Endothelial cell of umbilical vein (primary cell): ENCODE measurements around the gene COL18A1. TPM values are rescaled to one million over a fixed set of nuclear protein-coding genes. Genes with fewer than 3 reads are reported as not detected.
"Not testable (repeated sequence)": the region's sequence is repeated elsewhere in the genome, so short reads cannot be mapped to it uniquely, and the experiment has no call there.

Experiments
- BruUV-seq: library from RNA; stranded (reverse); fragments of 400-500 nt; replicated peaks from 2 replicates; lab custom pipeline; 2021; lab: Mats Ljungman, UMichigan
- CTCF ChIA-PET: fragments of 300-600, 350-600 bp; sonication (Branson Sonifier 250); formaldehyde crosslinking; loops from one replicate; lab custom pipeline; 2021; ENCODE audit warnings: antibody characterized with exemption, inconsistent platforms; lab: Charles Lee
- POLR2A ChIA-PET: fragments of 300-600, 350-600 bp; sonication (Branson Sonifier 250); formaldehyde crosslinking; loops from one replicate; lab custom pipeline; 2021; ENCODE audit warnings: antibody characterized with exemption, inconsistent platforms; lab: Charles Lee
- DNase-seq: peaks from one replicate; pipeline ENCODE4 v3.0.0-alpha.2; 2011; ENCODE audit warnings: low read depth, low spot score
- FAIRE-seq: peaks from 2 replicates; lab custom pipeline; 2011; peaks lifted over from hg19 to GRCh38; lab: Jason Lieb, UNC
- H2AFZ ChIP-seq: 2 replicates; pipeline ENCODE4 v1.6.0; 2012; ENCODE audit warnings: low read depth, low read length, control low read depth, inconsistent platforms
- H3K27ac ChIP-seq: 2 replicates; pipeline ENCODE4 v1.5.1; 2011; ENCODE audit warnings: low read depth, mild to moderate bottlenecking, control low read depth, low read length, moderate library complexity; ENCODE audit not compliant: insufficient read depth
- H3K27me3 ChIP-seq, 2 experiments: 2 replicates each; pipeline versions ENCODE4 v1.6.0 to v1.6.1; 2011; ENCODE audit warnings: low read length in 2 of 2, mixed read lengths in 1 of 2; ENCODE audit not compliant: control insufficient read depth in 2 of 2, insufficient read depth in 2 of 2
- H3K36me3 ChIP-seq, 2 experiments: 2 replicates in 1 of 2; 3 replicates in 1 of 2; pipeline ENCODE4 v1.5.1; 2011; ENCODE audit warnings: low read length in 2 of 2, mild to moderate bottlenecking in 1 of 2, moderate library complexity in 1 of 2; ENCODE audit not compliant: control insufficient read depth in 2 of 2, insufficient read depth in 2 of 2; ENCODE audit errors: extremely low read depth in 1 of 2
- H3K4me1 ChIP-seq: 3 replicates; pipeline ENCODE4 v1.5.1; 2011; ENCODE audit warnings: mild to moderate bottlenecking, low read length; ENCODE audit not compliant: control insufficient read depth, insufficient read depth; ENCODE audit errors: extremely low read depth
- H3K4me2 ChIP-seq: 2 replicates; pipeline ENCODE4 v1.6.1; 2011; ENCODE audit warnings: low read length, control low read depth, mixed read lengths; ENCODE audit not compliant: insufficient read depth
- H3K4me3 ChIP-seq, 3 experiments: fragments of 200-600 bp in 1 of 3; sonication (generic), shearing (Covaris generic) in 1 of 3; replicated peaks in 1 of 3; 2 replicates each; pipeline ENCODE4 v1.5.1; 2011 to 2016; ENCODE audit warnings: control low read depth in 3 of 3, low read length in 3 of 3, mild to moderate bottlenecking in 2 of 3, inconsistent platforms in 1 of 3, low read depth in 1 of 3, moderate library complexity in 1 of 3; ENCODE audit not compliant: insufficient read depth in 1 of 3
- H3K79me2 ChIP-seq: 2 replicates; pipeline ENCODE4 v1.6.0; 2012; ENCODE audit warnings: low read length, inconsistent platforms; ENCODE audit not compliant: control insufficient read depth, insufficient read depth
- H3K9ac ChIP-seq: replicated peaks from 2 replicates; pipeline ENCODE3; 2011; ENCODE audit warnings: low read length, control low read depth; ENCODE audit not compliant: insufficient read depth; ENCODE audit errors: extremely low read depth
- H3K9me1 ChIP-seq: replicated peaks from 3 replicates; pipeline ENCODE4 v1.6.0; 2011; ENCODE audit warnings: mild to moderate bottlenecking, low read length; ENCODE audit not compliant: control insufficient read depth, insufficient read depth; ENCODE audit errors: extremely low read depth
- H3K9me3 ChIP-seq: replicated peaks from 2 replicates; pipeline ENCODE4 v1.5.1; 2012; ENCODE audit warnings: low read length, inconsistent platforms; ENCODE audit not compliant: control insufficient read depth, insufficient read depth
- H4K20me1 ChIP-seq: replicated peaks from 2 replicates; pipeline ENCODE3; 2011; ENCODE audit warnings: mild to moderate bottlenecking, low read length; ENCODE audit not compliant: control insufficient read depth, insufficient read depth; ENCODE audit errors: extremely low read depth
- GATA2 ChIP-seq: IDR thresholded peaks from 2 replicates; pipeline ENCODE4 v1.7.0; 2011; ENCODE audit warnings: low read depth, mild to moderate bottlenecking, moderate library complexity, mixed read lengths, low read length; ENCODE audit not compliant: insufficient read length, insufficient read depth
- JUN ChIP-seq: IDR thresholded peaks from 2 replicates; pipeline ENCODE4 v1.6.1; 2011; ENCODE audit warnings: borderline replicate concordance, low read depth; ENCODE audit not compliant: insufficient read length, insufficient read depth
- MAX ChIP-seq: IDR thresholded peaks from 2 replicates; pipeline ENCODE4 v1.6.1; 2011; ENCODE audit not compliant: insufficient read depth, insufficient read length
- MYC ChIP-seq: IDR thresholded peaks from one replicate; pipeline ENCODE4 v1.6.1; 2011; ENCODE audit warnings: mild to moderate bottlenecking, low read depth, low read length
- dilution Hi-C: fragments of 300-500 bp; cut with MboI; formaldehyde crosslinking; loops from one replicate; pipeline ENCODE4 v1.15.0; 2019; ENCODE audit warnings: low sequenced_read_pairs; ENCODE audit not compliant: extremely low pct_ligation_motif_present
- intact Hi-C: fragments of 100-400 bp; cut with micrococcal nuclease; formaldehyde crosslinking; loops from one replicate; pipeline ENCODE4 v1.10.0; 2022
- polyA plus RNA-seq, 4 experiments: library from polyadenylated mRNA; depleted of rRNA in 3 of 4; stranded (reverse) in 3 of 4; unstranded in 1 of 4; fragments of >200 nt; gene quantifications; 2 replicates each; pipeline versions ENCODE4 v1.2.1 to v1.2.3, GENCODE V29; 2011 to 2012; ENCODE audit warnings: missing spikeins in 1 of 4
- total RNA-seq: library from RNA; stranded (reverse); gene quantifications from 2 replicates; pipeline ENCODE4 v1.2.3, GENCODE V29; 2021
- TF ChIP-seq, protein P1 (sequence below), 2 donors: IDR thresholded peaks; 1 replicate in 1 of 2; 2 replicates in 1 of 2; pipeline ENCODE4 v1.5.1; 2011; ENCODE audit warnings: low read length in 2 of 2, mild to moderate bottlenecking in 2 of 2, moderate library complexity in 2 of 2, control low read depth in 1 of 2, inconsistent platforms in 1 of 2, low read depth in 1 of 2; ENCODE audit not compliant: insufficient read depth in 1 of 2; ENCODE audit errors: extremely low read depth in 1 of 2

The COL18A1 gene
- total and polyA plus RNA-seq, 2 donors (not counting 3 experiments of a cell fraction or from before 2014, with no cell fraction given), result 198 to 252 TPM

DNA sequence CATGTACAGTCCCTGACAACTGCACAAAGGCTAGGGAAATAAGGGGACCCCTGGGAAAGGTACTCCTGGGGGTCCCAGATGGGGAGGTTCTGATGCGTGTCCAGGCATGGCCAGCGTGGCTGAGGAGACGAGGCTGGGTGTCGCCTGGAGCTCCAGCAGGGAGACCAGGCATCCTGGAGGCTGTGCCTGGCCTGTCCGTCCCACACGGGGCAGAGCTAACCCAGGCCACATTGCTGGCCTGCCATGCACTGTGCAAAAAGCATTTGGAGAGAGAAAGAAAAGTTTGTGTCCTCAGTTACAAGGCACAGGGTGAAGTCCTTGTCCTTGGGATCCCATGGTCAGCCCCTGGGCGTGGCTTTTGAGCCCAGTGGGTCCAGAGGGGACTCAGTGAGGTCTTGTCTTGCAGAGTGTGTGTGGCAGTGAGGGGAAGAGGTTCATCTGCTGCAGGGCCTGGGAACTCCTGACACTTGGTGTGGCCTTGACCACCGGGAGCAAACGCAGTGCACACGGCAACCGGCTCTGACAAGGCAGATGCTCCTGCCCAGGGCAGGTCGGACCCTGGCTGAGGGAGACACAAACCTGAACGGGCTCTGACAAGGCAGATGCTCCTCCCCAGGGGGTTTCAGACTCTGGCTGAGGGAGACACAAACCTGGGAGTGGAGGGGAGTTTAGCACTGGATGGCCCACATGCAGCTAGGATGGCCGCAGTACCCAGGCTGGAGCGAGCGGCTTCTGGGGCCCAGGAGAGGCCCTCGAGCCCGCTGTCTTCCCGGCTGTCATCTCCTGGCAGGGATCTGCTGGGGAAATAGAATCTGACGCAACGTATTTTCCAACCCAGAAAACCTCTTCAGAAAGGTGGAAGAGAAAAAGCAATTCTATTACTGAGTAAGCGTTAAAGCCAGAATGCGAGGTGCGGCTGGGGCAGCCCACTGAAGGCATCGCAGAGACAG, 37.3 kb upstream of the COL18A1 start:
- Histone ChIP-seq H4K20me1 (no peaks in the 10 kb centered on the region), H3K4me2 (no peak overlapping the region), H3K36me3 (no peaks in the 10 kb centered on the region), H3K4me1 (peaks cover 42% of the 10 kb centered on the region), H3K9me3 (no peaks in the 10 kb centered on the region), H3K9me1 (no peaks in the 10 kb centered on the region), H3K79me2 (no peaks in the 10 kb centered on the region), H3K27me3 (no peaks in the 10 kb centered on the region), H3K9ac (peak overlapping the region; percentile 25), H2AFZ (no peak overlapping the region), H3K4me3 (no peak overlapping the region), H3K27ac (peak overlapping the region; percentile 96)
- dilution Hi-C loops, result no loop called here
- no peak for DNase-seq
- no TSS peak for BruUV-seq
- CTCF ChIA-PET, result interaction anchor here (1.0 to 1.9 kb wide), 10 partner anchors 17 to 228 kb away, joined by 3 to 12 read pairs (median 4); no protein-coding TSS in a partner anchor
- TF ChIP-seq, protein P1, sequence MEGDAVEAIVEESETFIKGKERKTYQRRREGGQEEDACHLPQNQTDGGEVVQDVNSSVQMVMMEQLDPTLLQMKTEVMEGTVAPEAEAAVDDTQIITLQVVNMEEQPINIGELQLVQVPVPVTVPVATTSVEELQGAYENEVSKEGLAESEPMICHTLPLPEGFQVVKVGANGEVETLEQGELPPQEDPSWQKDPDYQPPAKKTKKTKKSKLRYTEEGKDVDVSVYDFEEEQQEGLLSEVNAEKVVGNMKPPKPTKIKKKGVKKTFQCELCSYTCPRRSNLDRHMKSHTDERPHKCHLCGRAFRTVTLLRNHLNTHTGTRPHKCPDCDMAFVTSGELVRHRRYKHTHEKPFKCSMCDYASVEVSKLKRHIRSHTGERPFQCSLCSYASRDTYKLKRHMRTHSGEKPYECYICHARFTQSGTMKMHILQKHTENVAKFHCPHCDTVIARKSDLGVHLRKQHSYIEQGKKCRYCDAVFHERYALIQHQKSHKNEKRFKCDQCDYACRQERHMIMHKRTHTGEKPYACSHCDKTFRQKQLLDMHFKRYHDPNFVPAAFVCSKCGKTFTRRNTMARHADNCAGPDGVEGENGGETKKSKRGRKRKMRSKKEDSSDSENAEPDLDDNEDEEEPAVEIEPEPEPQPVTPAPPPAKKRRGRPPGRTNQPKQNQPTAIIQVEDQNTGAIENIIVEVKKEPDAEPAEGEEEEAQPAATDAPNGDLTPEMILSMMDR (IDR thresholded peaks at IDR 0.05; ENCODE audit: extremely low read depth in 1 of 2, insufficient read depth in 1 of 2, low read depth in 1 of 2, low read length in 2 of 2), result no peak
- TF ChIP-seq GATA2 (no peak), MAX (no peak), JUN (no peak), MYC (no peak)
- POLR2A ChIA-PET, result interaction anchor here (1.5 kb wide), 1 partner anchor 48 kb away, joined by 3 read pairs; no protein-coding TSS in a partner anchor
- intact Hi-C loops, result loop anchor here (1.0 kb wide), 1 partner anchor 60 kb away; no protein-coding TSS in a partner anchor
- FAIRE-seq, result no peak

DNA sequence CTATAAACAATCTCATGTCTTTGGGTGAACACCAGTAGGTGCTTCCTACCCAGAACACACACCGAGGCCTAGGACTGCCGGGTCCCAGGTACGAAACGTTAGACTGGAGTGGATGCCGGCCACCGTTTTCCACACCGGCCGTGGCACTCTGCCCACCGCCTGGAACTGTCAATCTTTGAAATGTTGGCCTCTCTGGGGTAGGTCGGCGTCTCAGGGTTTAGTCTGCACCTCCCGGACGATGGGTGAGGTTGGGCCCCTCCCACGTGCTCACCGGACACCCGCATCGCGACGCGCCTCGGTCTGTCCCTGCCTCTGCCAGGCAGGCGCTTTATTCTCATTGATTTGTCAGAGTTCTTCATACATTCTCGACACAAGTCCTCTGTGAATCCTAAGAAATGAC, 35.9 kb upstream of the COL18A1 start:
- dilution Hi-C loops, H3K9me1 ChIP-seq, H2AFZ ChIP-seq, H3K27ac ChIP-seq, DNase-seq, H3K4me3 ChIP-seq, FAIRE-seq, H4K20me1 ChIP-seq, H3K27me3 ChIP-seq, CTCF ChIA-PET, BruUV-seq, H3K9ac ChIP-seq, intact Hi-C loops, POLR2A ChIA-PET, H3K9me3 ChIP-seq, H3K36me3 ChIP-seq, H3K4me2 ChIP-seq, H3K79me2 ChIP-seq: not testable (repeated sequence)
- H3K4me1 ChIP-seq, result peaks cover 35% of the 10 kb centered on the region
